K562 (cell line): Measurements from ENCODE around the gene KLK1. TPM values are rescaled to one million over a fixed set of nuclear protein-coding genes. Genes with fewer than 3 reads are reported as not detected.

ENCODE experiments used
- PHF8 ChIP-seq: fragments of 200-600 bp; sonication (generic); IDR thresholded peaks from 2 replicates; pipeline ENCODE4 v1.6.1; 2012; ENCODE audit warnings: mixed run types, mild to moderate bottlenecking, inconsistent platforms, low read length, moderate library complexity, borderline replicate concordance
- PTRF ChIP-seq: fragments of 450-650 bp; IDR thresholded peaks from 2 replicates; pipeline ENCODE4 v1.6.1; 2016; ENCODE audit warnings: mild to moderate bottlenecking, missing genetic modification characterization, missing compliant biosample characterization
- ZBTB40 ChIP-seq, 2 experiments: fragments of 450-650 bp in 1 of 2; sonication (generic) in 1 of 2; formaldehyde crosslinking in 1 of 2; IDR thresholded peaks; 2 replicates each; pipeline versions ENCODE4 v1.7.1 to v1.9.0; 2016 to 2022; ENCODE audit warnings: inconsistent platforms in 1 of 2, mild to moderate bottlenecking in 1 of 2, missing genetic modification reagents in 1 of 2
- ZFP36 ChIP-seq: fragments of 150-350 bp; IDR thresholded peaks from 2 replicates; pipeline ENCODE4 v1.6.1; 2018; ENCODE audit warnings: low read length, low read depth; ENCODE audit not compliant: partially characterized antibody
- ZNF280A ChIP-seq: fragments of 450-650 bp; IDR thresholded peaks from 2 replicates; pipeline ENCODE4 v1.6.1; 2018; ENCODE audit warnings: mild to moderate bottlenecking, low read depth; ENCODE audit not compliant: partially characterized antibody
- polyA plus RNA-seq, 8 experiments: library from polyadenylated mRNA; depleted of rRNA in 4 of 8; stranded (reverse) in 5 of 8; unstranded in 3 of 8; fragments of >200 nt; fragmentation: Nextera tagmentation in 2 of 8; fragmentation: Illumina TruSeq in 1 of 8; extraction: Ambion mirVana in 2 of 8; extraction: Trizol in 1 of 8; gene quantifications; 2 replicates each; pipeline versions ENCODE4 v1.2.1 to v1.2.3, GENCODE V29; 2011 to 2014; ENCODE audit warnings: inconsistent platforms in 1 of 8, missing spikeins in 1 of 8
- total RNA-seq, 7 experiments: library from RNA; depleted of rRNA in 6 of 7; stranded (reverse); fragments of >200 nt in 6 of 7; fragmentation: Illumina TruSeq in 2 of 7; extraction: Trizol in 2 of 7; gene quantifications; 2 replicates each; pipeline versions ENCODE4 v1.2.1 to v1.2.3, GENCODE V29; 2011 to 2021; ENCODE audit warnings: low replicate concordance in 1 of 7

The KLK1 gene
- total and polyA plus RNA-seq, 9 of the 15 experiments (the other 6 are each of a cell fraction or from before 2014, with no cell fraction given), result 0.87 to 15.4 (median 9.1) TPM

DNA sequence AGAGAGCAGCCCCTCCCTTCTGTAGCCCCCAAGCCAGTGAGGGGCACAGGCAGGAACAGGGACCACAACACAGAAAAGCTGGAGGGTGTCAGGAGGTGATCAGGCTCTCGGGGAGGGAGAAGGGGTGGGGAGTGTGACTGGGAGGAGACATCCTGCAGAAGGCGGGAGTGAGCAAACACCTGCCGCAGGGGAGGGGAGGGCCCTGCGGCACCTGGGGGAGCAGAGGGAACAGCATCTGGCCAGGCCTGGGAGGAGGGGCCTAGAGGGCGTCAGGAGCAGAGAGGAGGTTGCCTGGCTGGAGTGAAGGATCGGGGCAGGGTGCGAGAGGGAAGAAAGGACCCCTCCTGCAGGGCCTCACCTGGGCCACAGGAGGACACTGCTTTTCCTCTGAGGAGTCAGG lies 35.3 kb upstream of the KLK1 start (continued):
- TF ChIP-seq ZBTB40 (IDR thresholded peaks at IDR 0.05) (no peak), ZBTB40 (CRISPR knock-in tag; IDR thresholded peaks at IDR 0.05) (no peak), PHF8 (no peak), PTRF (no peak), ZFP36 (no peak), ZNF280A (no peak)
